GM10847 (cell line): Measurements from ENCODE around the gene RBMS3.

Experiments used
- POLR2A ChIP-seq: IDR thresholded peaks from 2 replicates; pipeline ENCODE4 v1.6.1; 2011; ENCODE audit not compliant: insufficient read length; ENCODE audit errors: extremely low read depth

Gene RBMS3

DNA sequence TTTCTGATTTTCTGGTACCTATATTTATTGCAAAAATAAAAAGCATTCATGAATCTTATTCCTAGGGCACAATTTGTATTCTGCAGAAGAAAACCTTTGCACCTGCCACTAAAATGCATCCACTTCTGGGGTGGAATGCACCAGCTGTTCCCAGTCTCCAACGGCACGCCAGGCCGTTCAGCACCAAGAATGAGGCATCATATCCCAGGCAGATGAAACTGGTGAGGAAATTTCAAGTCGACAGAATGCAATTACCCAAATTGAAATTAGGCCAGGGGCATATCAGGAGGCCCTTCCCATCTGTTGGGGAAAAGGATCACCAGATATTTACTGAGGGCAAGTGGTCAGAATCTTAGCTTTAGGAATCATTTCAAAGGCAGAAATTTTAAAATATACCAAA is 13.6 kb upstream of the RBMS3 start:
- TF ChIP-seq POLR2A = no peak

DNA sequence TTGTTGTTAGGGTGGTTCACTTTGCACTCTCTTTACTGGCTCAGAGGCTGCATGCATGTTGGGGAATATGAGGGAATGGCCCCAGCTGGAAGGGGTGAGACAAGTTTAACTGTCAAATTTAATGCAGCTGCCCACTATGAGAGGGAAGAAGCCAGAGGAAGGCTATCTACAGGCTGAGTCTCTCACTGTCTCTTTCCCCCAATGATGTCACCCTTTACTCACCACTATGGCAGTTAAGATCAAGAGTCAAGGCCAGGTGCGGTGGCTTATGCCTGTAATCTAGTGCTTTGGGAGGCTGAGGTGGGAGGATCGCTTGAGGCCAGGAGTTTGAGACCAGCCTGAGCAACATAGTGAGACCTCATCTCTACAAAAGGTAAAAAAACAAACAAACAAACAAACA is 12.2 kb upstream of the RBMS3 start:
- TF ChIP-seq POLR2A = no peak

- TF ChIP-seq POLR2A = no peak
Measured at GRCh38 chr3:29270752-29271151, 10.1 kb upstream of the RBMS3 start.

DNA sequence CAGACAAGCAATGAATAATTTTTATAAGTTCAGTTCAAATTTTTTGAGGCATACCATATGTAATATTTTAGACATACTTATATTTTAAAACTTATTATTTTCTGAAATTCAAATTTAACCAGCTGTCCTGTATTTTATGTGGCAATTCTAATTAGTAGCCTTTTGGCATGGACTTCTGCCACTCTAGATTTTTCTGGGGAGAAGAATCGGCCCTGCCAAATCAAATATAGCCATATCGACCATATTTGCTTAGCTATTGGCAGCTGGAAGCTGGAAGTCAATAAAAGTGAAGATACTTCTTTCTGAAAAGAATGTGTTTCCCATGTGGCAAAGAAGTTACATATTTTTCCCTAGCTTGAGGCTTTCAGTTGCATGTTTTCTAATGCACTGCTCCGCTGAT is 9.4 kb upstream of the RBMS3 start:
- no peak for TF ChIP-seq POLR2A

GRCh38 chr3:29274667-29275066 is 6.2 kb upstream of the RBMS3 start:
- TF ChIP-seq POLR2A = no peak

- no peak for TF ChIP-seq POLR2A
Measured at GRCh38 chr3:29275309-29275708, 5.6 kb upstream of the RBMS3 start.

DNA sequence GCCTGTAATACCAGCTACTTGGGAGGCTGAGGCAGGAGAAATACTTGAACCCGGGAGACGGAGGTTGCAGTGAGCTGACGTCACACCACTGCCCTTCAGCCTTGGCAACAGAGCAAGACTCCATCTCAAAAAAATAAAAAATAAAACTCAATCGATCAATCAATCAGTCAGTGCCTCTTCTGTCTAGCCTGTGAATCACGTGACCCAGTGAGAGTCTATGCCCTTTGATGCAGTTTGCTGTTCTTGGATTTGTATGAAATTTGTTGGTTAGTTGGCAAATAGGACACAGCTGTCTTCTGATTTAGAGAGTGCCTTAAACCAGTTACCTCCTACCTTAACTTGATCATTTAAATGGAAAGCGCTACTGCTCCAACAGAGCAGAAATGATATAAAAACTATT is 3.6 kb upstream of the RBMS3 start:
- TF ChIP-seq POLR2A = no peak

GRCh38 chr3:29279286-29279685 is 1.6 kb upstream of the RBMS3 start:
- no peak for TF ChIP-seq POLR2A

DNA sequence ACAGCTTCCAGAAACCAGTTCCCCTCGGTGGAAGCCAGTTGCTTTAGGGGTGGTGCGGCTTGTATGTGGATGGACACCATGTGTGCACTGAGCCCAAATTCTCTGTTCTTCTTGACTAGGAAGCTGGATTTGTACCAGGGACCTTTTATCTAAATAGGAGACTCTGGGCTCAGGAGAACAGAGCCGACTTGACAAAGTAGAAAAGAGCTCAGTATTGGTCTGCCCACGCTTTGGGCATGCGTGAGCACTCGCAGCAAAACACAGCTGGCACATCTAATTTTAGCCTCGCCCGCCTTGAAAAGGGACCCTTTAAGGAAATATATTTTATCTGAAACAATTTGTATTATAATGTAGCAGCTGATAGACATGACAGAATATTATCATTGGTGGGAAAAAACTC is 1.1 kb upstream of the RBMS3 start:
- TF ChIP-seq POLR2A = no peak

DNA sequence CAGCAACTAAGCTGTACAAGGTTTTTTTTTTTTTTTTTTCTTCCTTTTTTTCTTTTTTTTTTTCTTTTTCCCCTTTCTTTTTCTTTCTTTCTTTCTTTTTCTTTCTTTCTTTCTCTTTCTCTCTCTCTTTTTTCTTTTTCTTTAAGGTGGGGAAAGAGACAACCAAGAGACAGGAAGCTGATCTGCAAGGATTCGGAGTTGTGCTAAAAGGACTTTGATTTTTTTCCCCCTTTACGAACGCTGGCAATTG is 148 bp downstream of the RBMS3 start:
- TF ChIP-seq POLR2A = no peak

GRCh38 chr3:29281344-29282241 is 722 bp downstream of the RBMS3 start:
- no peak for TF ChIP-seq POLR2A

GRCh38 chr3:29282427-29283230 is 1.8 kb downstream of the RBMS3 start:
- TF ChIP-seq POLR2A = no peak

DNA sequence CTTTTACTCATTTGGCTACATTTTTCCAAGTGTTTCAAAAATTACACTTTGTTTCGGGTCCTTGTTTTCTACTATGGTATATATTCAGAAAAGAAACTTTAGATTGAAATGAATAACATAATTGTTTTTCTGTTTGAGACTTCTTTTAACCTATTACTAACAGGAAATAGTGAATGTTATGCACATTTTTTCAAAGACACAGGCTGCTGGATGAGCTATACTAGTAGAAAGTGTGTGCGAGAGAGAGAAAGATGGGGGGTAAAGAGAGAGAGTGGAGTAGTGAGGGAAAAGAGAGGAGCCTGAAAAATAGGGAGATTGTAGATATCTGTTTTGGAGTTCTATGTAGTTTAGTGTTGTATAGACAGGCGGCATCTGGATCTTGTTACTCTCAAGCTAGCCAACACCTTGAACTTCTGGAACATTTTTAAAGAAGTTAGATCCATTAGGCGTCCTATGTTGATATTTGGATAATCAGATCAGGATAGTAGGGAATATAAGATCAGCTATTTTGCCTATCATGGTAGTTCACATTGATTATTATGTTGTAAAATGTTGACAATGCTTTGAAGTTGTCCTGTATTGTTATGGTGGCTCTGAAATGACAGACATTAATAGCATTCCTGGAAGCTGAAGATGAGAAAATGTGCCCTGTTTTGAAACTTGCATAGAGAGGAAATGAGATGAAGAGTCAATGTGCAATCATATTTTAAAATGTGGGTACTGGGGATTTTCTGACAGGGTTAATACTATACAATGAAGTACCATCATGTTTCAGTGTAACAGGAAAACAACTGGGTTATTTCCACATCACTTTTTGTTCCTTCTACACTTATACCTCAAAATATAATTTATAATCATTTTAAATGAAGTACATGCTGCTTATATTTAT is 2.6 kb downstream of the RBMS3 start:
- no peak for TF ChIP-seq POLR2A

DNA sequence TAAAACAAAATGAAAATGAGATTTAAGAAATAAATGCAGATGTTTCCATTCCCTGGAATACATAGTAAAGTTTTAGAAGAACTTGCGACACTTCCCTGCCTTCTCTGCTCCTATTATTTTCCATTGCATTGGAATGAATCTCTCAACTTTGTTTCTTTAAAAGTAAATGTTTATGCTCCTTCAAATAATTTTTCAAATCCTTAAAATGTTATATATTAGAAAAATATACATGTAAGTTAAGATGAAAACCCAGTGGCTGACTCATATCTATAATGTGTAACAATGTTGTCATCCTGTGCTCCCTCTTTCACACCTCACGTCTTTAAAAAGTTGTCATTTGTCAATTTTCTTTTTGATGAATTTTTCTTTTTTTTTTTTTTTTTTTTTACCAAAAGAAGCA is 3.6 kb downstream of the RBMS3 start:
- TF ChIP-seq POLR2A = no peak

DNA sequence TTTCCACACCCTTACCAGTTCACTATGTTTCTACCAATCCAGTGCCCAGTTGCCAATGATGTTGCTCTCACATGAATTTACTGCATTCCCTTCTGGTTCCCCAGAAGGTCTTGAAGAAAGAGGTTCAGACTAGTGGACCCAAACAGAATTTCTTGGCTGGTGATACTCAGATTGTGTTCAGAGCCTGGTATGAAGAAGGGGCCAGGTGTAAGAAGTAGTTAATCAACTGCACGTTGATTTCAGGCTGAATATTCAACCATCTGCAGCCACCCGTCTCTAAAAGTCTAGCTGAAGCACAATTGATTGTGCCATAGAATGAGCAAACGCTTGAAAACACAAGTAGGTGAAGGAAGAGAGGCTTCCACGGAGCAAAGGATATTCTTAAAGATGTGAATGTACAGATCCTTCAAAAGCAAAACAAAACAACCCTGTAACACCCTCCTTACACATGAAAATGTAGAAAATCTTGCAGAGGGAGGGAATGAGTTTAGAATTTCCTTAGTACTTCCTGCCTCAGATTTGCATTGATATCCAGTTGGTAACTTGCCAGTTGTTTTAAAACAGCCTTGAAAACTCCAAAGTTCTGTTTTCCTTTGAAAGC is 4.7 kb downstream of the RBMS3 start:
- no peak for TF ChIP-seq POLR2A

DNA sequence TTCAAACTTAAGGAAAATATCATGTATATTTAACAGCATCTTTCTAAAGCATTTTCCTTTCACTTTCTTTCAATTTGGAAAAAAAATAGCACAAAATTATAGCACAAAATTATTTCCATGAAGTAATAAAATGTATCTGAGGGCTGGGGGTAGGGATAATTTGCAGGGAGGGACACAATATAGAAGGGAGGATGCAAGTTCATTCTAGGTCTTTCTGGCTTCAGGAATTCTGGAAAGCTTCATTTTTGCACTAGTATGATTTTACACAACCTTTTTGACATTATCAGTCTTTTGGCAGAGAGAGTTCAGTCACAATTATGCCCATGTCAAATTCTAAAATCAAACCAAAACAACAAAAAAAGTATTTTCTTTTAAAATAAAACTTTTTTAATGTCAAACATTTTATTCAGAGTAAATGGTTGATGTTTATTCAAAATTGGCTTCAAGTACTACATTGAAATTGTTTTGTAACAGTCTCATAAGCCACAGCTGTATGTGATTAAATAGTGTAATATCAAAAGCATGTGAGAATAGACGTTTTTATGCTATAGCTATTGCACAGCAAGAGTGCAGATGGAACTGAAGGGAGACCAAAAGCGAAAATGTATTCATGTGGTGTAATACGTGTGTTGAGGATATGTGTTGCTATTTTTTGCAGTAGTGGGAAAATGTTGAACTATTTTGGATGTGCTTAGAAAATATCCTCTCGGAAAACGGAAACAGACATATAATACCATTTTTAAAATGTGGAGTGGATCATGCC is 5.8 kb downstream of the RBMS3 start:
- TF ChIP-seq POLR2A = no peak
